ENCODE data around the gene SNX27.
A peak's percentile ranks its signal among the peaks of the same experiment; 100 is the strongest.
"Not testable (repeated sequence)": the region's sequence is repeated elsewhere in the genome, so short reads cannot be mapped to it uniquely, and the experiment has no call there.

Gene SNX27

GRCh38 chr1:151611832-151612500 lies at the start of gene SNX27:
SNX27 (plus strand) TSS chr1:151612050; CDS start chr1:151612202, 152 bp downstream.
- peak; percentile 96 for DNase-seq

GRCh38 chr1:151562661-151563060 lies 49.2 kb upstream of the SNX27 start:
- DNase-seq, result no peak

- DNase-seq, result no peak
Measured at GRCh38 chr1:151563376-151563775, 48.5 kb upstream of the SNX27 start.

GRCh38 chr1:151565502-151566189 lies 46.2 kb upstream of the SNX27 start:
- DNase-seq, result no peak

- DNase-seq, result no peak
Measured at GRCh38 chr1:151568626-151569088, 43.2 kb upstream of the SNX27 start.

GRCh38 chr1:151570819-151571218 lies 41.0 kb upstream of the SNX27 start:
- no peak for DNase-seq

- DNase-seq, result no peak
Measured at GRCh38 chr1:151574575-151575529, 37.0 kb upstream of the SNX27 start.

- no peak for DNase-seq
Measured at GRCh38 chr1:151577173-151577572, 34.7 kb upstream of the SNX27 start.

GRCh38 chr1:151578941-151579340 lies 32.9 kb upstream of the SNX27 start:
- DNase-seq, result no peak

- no peak for DNase-seq
Measured at GRCh38 chr1:151579436-151580225, 32.2 kb upstream of the SNX27 start.

- no peak for DNase-seq
Measured at GRCh38 chr1:151581451-151581850, 30.4 kb upstream of the SNX27 start.

- no peak for DNase-seq
Measured at GRCh38 chr1:151581921-151582320, 29.9 kb upstream of the SNX27 start.

- no peak for DNase-seq
Measured at GRCh38 chr1:151583796-151584195, 28.1 kb upstream of the SNX27 start.

- DNase-seq, result no peak
Measured at GRCh38 chr1:151584278-151584677, 27.6 kb upstream of the SNX27 start.

GRCh38 chr1:151584780-151585179 lies 27.1 kb upstream of the SNX27 start:
- no peak for DNase-seq

- DNase-seq, result peak; percentile 77
Measured at GRCh38 chr1:151585622-151586021, 26.2 kb upstream of the SNX27 start.

GRCh38 chr1:151590961-151591360 lies 20.9 kb upstream of the SNX27 start:
- no peak for DNase-seq

- DNase-seq, result peak; percentile 54
Measured at GRCh38 chr1:151593730-151594129, 18.1 kb upstream of the SNX27 start.

GRCh38 chr1:151594143-151594625 lies 17.7 kb upstream of the SNX27 start:
- DNase-seq, result peak; percentile 93

GRCh38 chr1:151596166-151596953 lies 15.5 kb upstream of the SNX27 start:
- DNase-seq, result no peak

GRCh38 chr1:151602550-151602949 lies 9.3 kb upstream of the SNX27 start:
- not testable (repeated sequence) for DNase-seq

Measured in DMS53 (cell line).